HCT116 (cell line): ENCODE measurements around the gene BICDL2. TPM values are rescaled to one million over a fixed set of nuclear protein-coding genes. Genes with fewer than 3 reads are reported as not detected.
"Not testable (repeated sequence)": the region's sequence is repeated elsewhere in the genome, so short reads cannot be mapped to it uniquely, and the experiment has no call there.

Experiments
- ATAC-seq: fragments of 200-7000 bp; cut with Tn5 transposase; 2 replicates; pipeline ENCODE4 v1.9.1; 2020; ENCODE audit warnings: mild to moderate bottlenecking, moderate library complexity
- BruUV-seq: library from RNA; stranded (reverse); fragments of 400-500 nt; replicated peaks from 2 replicates; lab custom pipeline; 2021; lab: Mats Ljungman, UMichigan
- CTCF ChIA-PET: fragments of 300-600 bp; sonication (Branson Sonifier 250); formaldehyde crosslinking; loops from one replicate; lab custom pipeline; 2021; ENCODE audit warnings: antibody characterized with exemption; lab: Charles Lee
- POLR2A ChIA-PET: fragments of 300-600, 350-600 bp; sonication (Branson Sonifier 250); formaldehyde crosslinking; loops from one replicate; lab custom pipeline; 2021; ENCODE audit warnings: antibody characterized with exemption; lab: Charles Lee
- RAD21 ChIA-PET, 2 experiments: fragments of 300-600 bp; sonication (Branson Sonifier 250); formaldehyde crosslinking; loops; one replicate each; lab custom pipeline; 2023; ENCODE audit warnings: low total read pairs in 2 of 2; ENCODE audit not compliant: uncharacterized antibody in 2 of 2, unreplicated experiment in 2 of 2, low non-redundant PET in 1 of 2; lab: Charles Lee
- DNase-seq: peaks from one replicate; pipeline ENCODE4 v3.0.0-alpha.2; 2010; ENCODE audit warnings: low read depth, low spot score
- H2AFZ ChIP-seq: fragments of 200-600 bp; shearing (Covaris generic), sonication (generic); 2 replicates; pipeline ENCODE4 v1.6.1; 2017; ENCODE audit warnings: low read depth, mixed run types, mixed read lengths, antibody characterized with exemption, low read length; ENCODE audit not compliant: poor library complexity, severe bottlenecking
- H3K27ac ChIP-seq: 2 replicates; pipeline ENCODE4 v1.5.1; 2012; ENCODE audit warnings: low read depth, low read length
- H3K27me3 ChIP-seq: fragments of 200-600 bp; sonication (generic); 2 replicates; pipeline ENCODE4 v1.6.1; 2016; ENCODE audit warnings: mixed run types, low read length, mixed read lengths; ENCODE audit not compliant: insufficient read depth
- H3K36me3 ChIP-seq, 2 experiments: fragments of 200-500 bp in 1 of 2; fragments of 200-600 bp in 1 of 2; sonication (Bioruptor generic) in 1 of 2; sonication (generic) in 1 of 2; 2 replicates each; pipeline versions ENCODE4 v1.5.1 to v1.6.1; 2014 to 2016; ENCODE audit warnings: low read length in 2 of 2, inconsistent platforms in 1 of 2, mixed read lengths in 1 of 2, mixed run types in 1 of 2; ENCODE audit not compliant: insufficient read depth in 2 of 2, control insufficient read depth in 1 of 2
- H3K4me1 ChIP-seq, 2 experiments: fragments of 200-600 bp in 1 of 2; sonication (generic) in 1 of 2; 2 replicates each; pipeline versions ENCODE4 v1.5.1 to v1.6.1; 2012 to 2017; ENCODE audit warnings: low read length in 2 of 2, inconsistent platforms in 1 of 2, mild to moderate bottlenecking in 1 of 2, mixed read lengths in 1 of 2, mixed run types in 1 of 2, moderate library complexity in 1 of 2; ENCODE audit not compliant: insufficient read depth in 2 of 2, control insufficient read depth in 1 of 2
- H3K4me2 ChIP-seq: fragments of 200-600 bp; sonication (generic); 2 replicates; pipeline ENCODE4 v1.6.1; 2017; ENCODE audit warnings: mixed run types, low read length, mixed read lengths
- H3K4me3 ChIP-seq, 2 experiments: fragments of 200-600 bp in 1 of 2; sonication (generic) in 1 of 2; replicated peaks in 1 of 2; 2 replicates each; pipeline ENCODE4 v1.5.1; 2011 to 2016; ENCODE audit warnings: low read length in 2 of 2, control low read depth in 1 of 2, low read depth in 1 of 2, mild to moderate bottlenecking in 1 of 2, mixed read lengths in 1 of 2, mixed run types in 1 of 2
- H3K79me2 ChIP-seq: fragments of 200-600 bp; sonication (generic); 2 replicates; pipeline ENCODE4 v1.6.1; 2017; ENCODE audit warnings: mild to moderate bottlenecking, mixed run types, low read length, moderate library complexity, mixed read lengths; ENCODE audit not compliant: insufficient read depth
- H3K9ac ChIP-seq: fragments of 200-600 bp; sonication (generic); 2 replicates; pipeline ENCODE4 v1.6.1; 2016; ENCODE audit warnings: low read length, mixed read lengths
- H3K9me2 ChIP-seq: fragments of 200-600 bp; sonication (generic), shearing (Covaris generic); 2 replicates; pipeline ENCODE4 v1.6.1; 2017; ENCODE audit warnings: mixed run types, mild to moderate bottlenecking, moderate library complexity; ENCODE audit not compliant: insufficient read depth
- H3K9me3 ChIP-seq, 2 experiments: fragments of 200-500 bp in 1 of 2; fragments of 200-600 bp in 1 of 2; sonication (Bioruptor generic) in 1 of 2; sonication (generic) in 1 of 2; 2 replicates each; pipeline ENCODE4 v1.6.1; 2014 to 2017; ENCODE audit warnings: low read length in 2 of 2, mixed read lengths in 2 of 2, inconsistent platforms in 1 of 2, low read depth in 1 of 2, mild to moderate bottlenecking in 1 of 2, mixed run types in 1 of 2, moderate library complexity in 1 of 2; ENCODE audit not compliant: control insufficient read depth in 1 of 2, insufficient read depth in 1 of 2
- H4K20me1 ChIP-seq: fragments of 200-600 bp; sonication (generic), shearing (Covaris generic); 2 replicates; pipeline ENCODE4 v1.6.1; 2017; ENCODE audit warnings: mixed run types, mild to moderate bottlenecking, moderate library complexity; ENCODE audit not compliant: insufficient read depth
- CBX3 ChIP-seq: IDR thresholded peaks from 2 replicates; pipeline ENCODE4 v1.6.1; 2012; ENCODE audit warnings: low read depth
- CEBPB ChIP-seq: IDR thresholded peaks from 2 replicates; pipeline ENCODE4 v1.6.1; 2012; ENCODE audit warnings: low read depth
- ELF1 ChIP-seq: IDR thresholded peaks from 2 replicates; pipeline ENCODE4 v1.6.1; 2012; ENCODE audit warnings: low read depth, borderline replicate concordance
- FOSL1 ChIP-seq: IDR thresholded peaks from 2 replicates; pipeline ENCODE4 v1.6.1; 2012; ENCODE audit warnings: low read depth
- MAX ChIP-seq: IDR thresholded peaks from 2 replicates; pipeline ENCODE4 v1.6.1; 2012
- POLR2A ChIP-seq: IDR thresholded peaks from 2 replicates; pipeline ENCODE4 v1.7.0; 2011; ENCODE audit warnings: borderline replicate concordance; ENCODE audit not compliant: insufficient read depth, insufficient read length; ENCODE audit errors: extremely low read depth
- POLR2AphosphoS5 ChIP-seq: IDR thresholded peaks from 2 replicates; pipeline ENCODE4 v1.6.1; 2011; ENCODE audit warnings: mild to moderate bottlenecking, low read depth, low read length, moderate library complexity
- RAD21 ChIP-seq: IDR thresholded peaks from 2 replicates; pipeline ENCODE4 v1.6.1; 2012; ENCODE audit warnings: low read depth, mild to moderate bottlenecking
- SIN3A ChIP-seq: IDR thresholded peaks from 2 replicates; pipeline ENCODE4 v1.6.1; 2012; ENCODE audit warnings: low read depth
- SP1 ChIP-seq: IDR thresholded peaks from 2 replicates; pipeline ENCODE4 v1.6.1; 2012; ENCODE audit warnings: low read depth
- YY1 ChIP-seq: IDR thresholded peaks from 2 replicates; pipeline ENCODE4 v1.6.1; 2011; ENCODE audit warnings: low read length, low read depth, moderate library complexity, mild to moderate bottlenecking; ENCODE audit not compliant: insufficient replicate concordance; ENCODE audit errors: extremely low read depth
- ZFX ChIP-seq: fragments of 450-650 bp; IDR thresholded peaks from 2 replicates; pipeline ENCODE4 v1.6.1; 2017
- intact Hi-C: fragments of 100-400 bp; cut with micrococcal nuclease; formaldehyde crosslinking; loops from 2 replicates; pipeline ENCODE4 v1.10.0; 2022
- total RNA-seq: library from RNA; stranded (reverse); gene quantifications from one replicate; pipeline ENCODE4 v1.2.1, GENCODE V29; 2021; ENCODE audit not compliant: unreplicated experiment
- TF ChIP-seq, protein P1 (sequence below): IDR thresholded peaks from 2 replicates; pipeline ENCODE4 v1.6.1; 2012; ENCODE audit warnings: low read depth
- TF ChIP-seq, protein P2 (sequence below), 3 experiments: fragments of 200-600 bp in 1 of 3; sonication (generic) in 1 of 3; IDR thresholded peaks in 2 of 3; conservative IDR thresholded peaks in 1 of 3; 2 replicates each; pipeline ENCODE4 v1.5.1; 2012 to 2017; ENCODE audit warnings: low read depth in 2 of 3, low read length in 2 of 3, antibody characterized with exemption in 1 of 3, borderline replicate concordance in 1 of 3, control low read depth in 1 of 3, mild to moderate bottlenecking in 1 of 3, mixed read lengths in 1 of 3, mixed run types in 1 of 3, moderate library complexity in 1 of 3; ENCODE audit not compliant: insufficient read depth in 1 of 3

Gene BICDL2
- total RNA-seq, 1 experiment from 2014 or later: 21.3 TPM

- BruUV-seq, H2AFZ ChIP-seq, H3K27ac ChIP-seq, DNase-seq, H3K36me3 ChIP-seq, H3K27me3 ChIP-seq, H4K20me1 ChIP-seq, H3K9me3 ChIP-seq, POLR2A ChIA-PET, H3K9me2 ChIP-seq, H3K4me1 ChIP-seq, RAD21 ChIA-PET, H3K4me2 ChIP-seq, H3K79me2 ChIP-seq, H3K4me3 ChIP-seq, H3K9ac ChIP-seq, CTCF ChIA-PET: not testable (repeated sequence)
- peak; percentile 24; the same call in 1 of the 2 replicates for ATAC-seq
- intact Hi-C loops: loop anchor here (10.0 kb wide), 1 partner anchor 122 kb away; no protein-coding TSS in a partner anchor
Observed at GRCh38 chr16:3052571-3053329, 16.0 kb upstream of the BICDL2 start.

- peaks cover 0 to 14% of the 10 kb centered on the region in 2 experiments; a peak in 1 of 4 replicates for H3K4me1 ChIP-seq
- no peaks in the 10 kb centered on the region for H3K9me3 ChIP-seq
- H3K4me2 ChIP-seq: no peak overlapping the region
- H3K27me3 ChIP-seq: no peaks in the 10 kb centered on the region
- no peak overlapping the region for H3K4me3 ChIP-seq
- intact Hi-C loops: loop anchor here (10.0 kb wide), 1 partner anchor 123 kb away; no protein-coding TSS in a partner anchor
- H3K27ac ChIP-seq: no peak overlapping the region
- no TSS peak for BruUV-seq
- no peak for ATAC-seq
- H4K20me1 ChIP-seq: no peaks in the 10 kb centered on the region
- no peak overlapping the region for H3K9ac ChIP-seq
- no peak overlapping the region for H2AFZ ChIP-seq
- ChIA-PET POLR2A (interaction anchor here (0.7 to 1.3 kb wide), 2 partner anchors 12 to 30 kb away, joined by 3 read pairs; no protein-coding TSS in a partner anchor), CTCF (no interaction called here), RAD21 (no interaction called here)
- H3K9me2 ChIP-seq: no peaks in the 10 kb centered on the region
- no peaks in the 10 kb centered on the region for H3K36me3 ChIP-seq
- no peaks in the 10 kb centered on the region for H3K79me2 ChIP-seq
- no peak for DNase-seq
- no peak for TF ChIP-seq SP1
- TF ChIP-seq POLR2A: no peak
- TF ChIP-seq, protein P1, sequence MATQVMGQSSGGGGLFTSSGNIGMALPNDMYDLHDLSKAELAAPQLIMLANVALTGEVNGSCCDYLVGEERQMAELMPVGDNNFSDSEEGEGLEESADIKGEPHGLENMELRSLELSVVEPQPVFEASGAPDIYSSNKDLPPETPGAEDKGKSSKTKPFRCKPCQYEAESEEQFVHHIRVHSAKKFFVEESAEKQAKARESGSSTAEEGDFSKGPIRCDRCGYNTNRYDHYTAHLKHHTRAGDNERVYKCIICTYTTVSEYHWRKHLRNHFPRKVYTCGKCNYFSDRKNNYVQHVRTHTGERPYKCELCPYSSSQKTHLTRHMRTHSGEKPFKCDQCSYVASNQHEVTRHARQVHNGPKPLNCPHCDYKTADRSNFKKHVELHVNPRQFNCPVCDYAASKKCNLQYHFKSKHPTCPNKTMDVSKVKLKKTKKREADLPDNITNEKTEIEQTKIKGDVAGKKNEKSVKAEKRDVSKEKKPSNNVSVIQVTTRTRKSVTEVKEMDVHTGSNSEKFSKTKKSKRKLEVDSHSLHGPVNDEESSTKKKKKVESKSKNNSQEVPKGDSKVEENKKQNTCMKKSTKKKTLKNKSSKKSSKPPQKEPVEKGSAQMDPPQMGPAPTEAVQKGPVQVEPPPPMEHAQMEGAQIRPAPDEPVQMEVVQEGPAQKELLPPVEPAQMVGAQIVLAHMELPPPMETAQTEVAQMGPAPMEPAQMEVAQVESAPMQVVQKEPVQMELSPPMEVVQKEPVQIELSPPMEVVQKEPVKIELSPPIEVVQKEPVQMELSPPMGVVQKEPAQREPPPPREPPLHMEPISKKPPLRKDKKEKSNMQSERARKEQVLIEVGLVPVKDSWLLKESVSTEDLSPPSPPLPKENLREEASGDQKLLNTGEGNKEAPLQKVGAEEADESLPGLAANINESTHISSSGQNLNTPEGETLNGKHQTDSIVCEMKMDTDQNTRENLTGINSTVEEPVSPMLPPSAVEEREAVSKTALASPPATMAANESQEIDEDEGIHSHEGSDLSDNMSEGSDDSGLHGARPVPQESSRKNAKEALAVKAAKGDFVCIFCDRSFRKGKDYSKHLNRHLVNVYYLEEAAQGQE: no peak
- TF ChIP-seq POLR2AphosphoS5: no peak
- no peak for TF ChIP-seq FOSL1
- no peak for TF ChIP-seq CEBPB
- no peak for TF ChIP-seq MAX
- no peak for TF ChIP-seq CBX3
- TF ChIP-seq ZFX: no peak
- no peak for TF ChIP-seq SIN3A
- TF ChIP-seq ELF1: no peak
- TF ChIP-seq, protein P2, sequence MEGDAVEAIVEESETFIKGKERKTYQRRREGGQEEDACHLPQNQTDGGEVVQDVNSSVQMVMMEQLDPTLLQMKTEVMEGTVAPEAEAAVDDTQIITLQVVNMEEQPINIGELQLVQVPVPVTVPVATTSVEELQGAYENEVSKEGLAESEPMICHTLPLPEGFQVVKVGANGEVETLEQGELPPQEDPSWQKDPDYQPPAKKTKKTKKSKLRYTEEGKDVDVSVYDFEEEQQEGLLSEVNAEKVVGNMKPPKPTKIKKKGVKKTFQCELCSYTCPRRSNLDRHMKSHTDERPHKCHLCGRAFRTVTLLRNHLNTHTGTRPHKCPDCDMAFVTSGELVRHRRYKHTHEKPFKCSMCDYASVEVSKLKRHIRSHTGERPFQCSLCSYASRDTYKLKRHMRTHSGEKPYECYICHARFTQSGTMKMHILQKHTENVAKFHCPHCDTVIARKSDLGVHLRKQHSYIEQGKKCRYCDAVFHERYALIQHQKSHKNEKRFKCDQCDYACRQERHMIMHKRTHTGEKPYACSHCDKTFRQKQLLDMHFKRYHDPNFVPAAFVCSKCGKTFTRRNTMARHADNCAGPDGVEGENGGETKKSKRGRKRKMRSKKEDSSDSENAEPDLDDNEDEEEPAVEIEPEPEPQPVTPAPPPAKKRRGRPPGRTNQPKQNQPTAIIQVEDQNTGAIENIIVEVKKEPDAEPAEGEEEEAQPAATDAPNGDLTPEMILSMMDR (IDR thresholded peaks at IDR 0.05 in 2 of 3, conservative IDR thresholded peaks at IDR 0.05 in 1 of 3; ENCODE audit: borderline replicate concordance in 1 of 3, insufficient read depth in 1 of 3, low read depth in 2 of 3, low read length in 2 of 3): no peak
- no peak for TF ChIP-seq YY1
- no peak for TF ChIP-seq RAD21
Observed at GRCh38 chr16:3051494-3051893, 14.8 kb upstream of the BICDL2 start.
